Measurements from ENCODE around the gene VAMP8. TPM values are rescaled to one million over a fixed set of nuclear protein-coding genes. Genes with fewer than 3 reads are reported as not detected.

VAMP8 gene
- total RNA-seq, 1 donor from 2014 or later = 146 TPM

DNA sequence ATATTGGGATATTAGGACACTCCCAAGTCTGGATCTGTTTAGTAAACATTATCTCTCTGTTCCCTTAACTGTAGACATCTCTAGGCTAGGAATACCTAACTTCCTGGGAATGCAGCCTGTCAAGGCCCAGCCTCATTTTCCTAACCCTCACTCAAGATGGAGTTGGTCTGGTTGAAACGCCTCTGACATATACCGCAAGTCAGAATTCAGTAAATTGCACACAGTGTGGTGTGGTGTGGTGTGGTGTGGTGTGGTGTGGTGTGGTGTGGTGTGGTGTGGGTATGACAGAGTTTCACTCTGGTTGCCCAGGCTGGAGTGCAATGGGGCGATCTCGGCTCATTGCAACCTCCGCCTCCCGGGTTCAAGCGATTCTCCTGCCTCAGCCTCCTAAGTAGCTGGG, 37.4 kb downstream of the VAMP8 start:
- intact Hi-C loops (cut with micrococcal nuclease) = loop anchor here (5.0 kb wide), 1 partner anchor 493 kb away; the partner anchor contains the start of genes POLR1A and PTCD3

DNA sequence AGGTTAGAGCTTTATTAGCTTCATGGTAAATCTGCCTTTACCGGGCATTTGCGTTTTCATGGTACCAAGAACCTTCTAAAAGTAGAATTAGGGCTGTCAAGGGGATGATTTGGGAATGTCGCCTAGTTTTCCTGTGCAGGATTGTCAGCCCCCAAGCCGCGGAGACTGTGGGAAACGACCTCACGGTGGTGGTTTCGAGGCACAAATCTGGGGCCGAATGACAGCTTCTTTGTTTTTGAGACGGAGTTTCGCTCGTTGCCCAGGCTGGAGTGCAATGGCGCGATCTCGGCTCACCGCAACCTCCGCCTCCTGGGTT, 38.0 kb downstream of the VAMP8 start:
- intact Hi-C loops (cut with micrococcal nuclease) = no loop called here

DNA sequence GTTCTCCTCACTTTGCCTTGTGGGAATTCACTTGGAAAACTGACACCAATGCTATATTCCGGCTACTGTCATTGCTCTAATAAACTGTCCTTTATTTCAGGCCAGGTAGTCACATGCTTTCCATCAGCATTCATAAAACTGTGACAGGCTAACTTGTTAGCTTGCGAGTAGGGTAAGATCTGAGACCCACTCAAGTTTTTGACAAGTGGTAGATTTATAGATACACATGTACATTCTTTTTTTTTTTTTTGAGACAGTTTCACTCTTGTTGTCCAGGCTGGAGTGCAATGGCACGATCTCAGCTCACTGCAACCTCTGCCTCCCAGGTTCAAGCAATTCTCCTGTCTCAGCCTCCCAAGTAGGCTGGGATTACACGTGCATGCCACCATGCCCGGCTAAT, 40.3 kb downstream of the VAMP8 start:
- intact Hi-C loops (cut with micrococcal nuclease) = loop anchor here (2.0 kb wide), 3 partner anchors 33 to 577 kb away; partner anchors contain the start of genes IMMT, MAT2A and VAMP5

DNA sequence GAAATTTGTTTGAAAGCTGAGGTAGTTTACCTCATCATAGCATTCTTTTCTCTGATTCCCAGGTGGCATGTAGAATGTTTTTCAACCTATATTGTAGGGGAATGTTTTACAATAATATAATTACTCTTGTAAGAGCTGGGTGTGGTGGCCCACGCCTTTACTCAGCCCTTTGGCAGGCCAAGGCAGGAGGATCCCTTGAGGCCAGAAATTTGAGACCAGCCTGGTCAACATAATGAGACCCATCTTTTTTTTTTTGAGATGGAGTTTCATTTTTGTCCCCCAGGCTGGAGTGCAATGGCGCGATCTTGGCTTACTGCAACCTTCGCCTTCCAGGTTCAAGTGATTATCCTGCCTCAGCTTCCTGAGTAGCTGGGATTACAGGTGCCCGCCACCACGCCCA, 42.2 kb downstream of the VAMP8 start:
- intact Hi-C loops (cut with micrococcal nuclease) = no loop called here

DNA sequence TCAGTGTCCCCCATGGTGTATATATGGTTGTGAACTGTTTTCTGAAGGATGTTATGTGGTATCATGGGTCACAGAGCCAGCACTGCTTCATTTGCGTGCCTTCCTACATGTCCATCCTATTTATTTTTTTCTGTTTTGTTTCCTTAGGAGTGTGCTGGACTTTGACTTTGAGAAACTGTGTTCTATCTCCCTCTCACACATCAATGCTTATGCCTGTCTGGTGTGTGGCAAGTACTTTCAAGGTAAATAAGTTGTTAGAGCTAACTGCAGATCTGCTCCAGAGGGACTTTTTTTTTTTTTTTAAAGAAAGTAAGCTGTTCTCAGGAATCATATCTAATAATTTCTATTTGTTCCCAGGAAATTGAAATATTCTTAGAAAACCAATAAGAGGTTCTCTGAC, 44.0 kb downstream of the VAMP8 start:
- intact Hi-C loops (cut with micrococcal nuclease) = no loop called here

DNA sequence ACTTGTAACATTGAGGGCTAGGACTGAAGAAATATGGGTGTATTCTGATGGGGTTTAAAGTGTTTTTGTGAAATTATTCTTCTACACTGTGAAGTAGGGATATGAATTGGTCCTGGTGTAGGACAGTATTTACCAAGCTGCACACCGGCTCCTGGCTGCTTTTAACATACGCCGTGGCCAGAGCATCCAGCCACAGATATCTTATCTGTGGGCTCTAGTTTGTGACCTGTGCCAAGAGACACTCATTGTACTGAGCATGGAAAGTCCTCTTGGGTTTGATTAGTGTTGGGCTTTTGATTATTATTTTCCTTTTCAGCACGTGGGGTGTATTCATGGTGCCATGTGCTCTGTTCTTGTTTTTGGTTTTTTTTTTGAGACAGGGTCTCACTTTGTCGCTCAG, 46.6 kb downstream of the VAMP8 start:
- intact Hi-C loops (cut with micrococcal nuclease) = no loop called here

DNA sequence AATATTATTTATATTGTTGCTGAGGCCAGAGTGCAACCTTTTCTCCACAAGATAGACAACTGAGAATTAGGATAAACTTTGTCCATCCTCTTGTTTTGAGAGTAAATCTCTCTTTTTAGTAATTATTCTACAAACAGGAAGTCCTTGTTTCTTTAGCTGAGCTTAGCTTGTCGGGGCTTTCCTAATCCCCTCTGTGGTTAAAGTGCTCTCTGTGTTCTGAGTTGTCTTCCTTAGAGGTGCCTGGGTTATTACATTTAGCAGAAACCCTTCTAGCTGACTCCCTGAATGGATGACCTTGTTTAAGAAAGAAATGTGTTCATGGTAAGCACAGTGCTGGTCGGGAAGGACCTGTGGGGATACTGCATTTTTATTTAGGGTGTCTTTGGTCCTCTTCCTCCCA, 51.3 kb downstream of the VAMP8 start:
- intact Hi-C loops (cut with micrococcal nuclease) = no loop called here

DNA sequence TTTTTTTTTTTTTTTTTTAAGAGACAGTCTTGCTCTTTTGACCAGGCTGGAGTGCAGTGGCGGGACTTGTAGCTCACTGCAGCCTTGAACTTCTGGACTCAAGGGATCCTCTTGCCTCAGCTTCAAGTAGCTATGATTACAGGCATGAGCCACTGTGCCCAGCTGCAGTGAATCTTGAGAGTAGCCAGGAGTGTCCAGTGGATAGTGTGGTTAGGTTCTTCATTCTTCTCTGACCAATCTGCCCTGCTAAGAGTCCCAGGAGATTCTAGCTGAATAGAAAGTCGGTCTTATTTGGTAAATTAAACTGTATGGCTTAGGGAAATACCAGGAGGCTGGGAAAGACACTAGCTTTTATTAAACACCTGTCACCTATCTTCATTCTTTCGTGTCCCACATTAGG, 53.9 kb downstream of the VAMP8 start:
- intact Hi-C loops (cut with micrococcal nuclease) = no loop called here

Other genes with a start within 250 kb of the VAMP8 start
- 130 and 133 TPM in 2 replicates for gene TGOLN2, start 249.6 kb upstream of the VAMP8 start, total RNA-seq
- 25.2 and 25.3 TPM in 2 replicates for gene RETSAT, start 223.1 kb upstream of the VAMP8 start, total RNA-seq
- gene ELMOD3, start 222.8 kb upstream of the VAMP8 start, total RNA-seq = 19.0 and 21.2 TPM in 2 replicates
- gene CAPG, start 167.2 kb upstream of the VAMP8 start, total RNA-seq = 403 and 407 TPM in 2 replicates
- 0.32 and 0.52 TPM in 2 replicates for gene SH2D6, start 158.9 kb upstream of the VAMP8 start, total RNA-seq
- gene MAT2A, start 38.4 kb upstream of the VAMP8 start, total RNA-seq = 327 and 333 TPM in 2 replicates
- 21.3 and 24.3 TPM in 2 replicates for gene GGCX, start 16.1 kb upstream of the VAMP8 start, total RNA-seq
- 60.8 and 65.6 TPM in 2 replicates for gene VAMP5, start 6.8 kb downstream of the VAMP8 start, total RNA-seq
- gene RNF181, start 18.2 kb downstream of the VAMP8 start, total RNA-seq = 97.8 and 108 TPM in 2 replicates
- gene TMEM150A, start 25.1 kb downstream of the VAMP8 start, total RNA-seq = 2.1 and 2.2 TPM in 2 replicates
- gene C2orf68, start 34.5 kb downstream of the VAMP8 start, total RNA-seq = 40.5 and 41.4 TPM in 2 replicates
- gene USP39, start 38.6 kb downstream of the VAMP8 start, total RNA-seq = 81.2 and 83.9 TPM in 2 replicates
- not detected in 2 replicates for gene SFTPB, start 90.6 kb downstream of the VAMP8 start, total RNA-seq
- gene GNLY, start 116.8 kb downstream of the VAMP8 start, total RNA-seq = 17.8 and 18.1 TPM in 2 replicates
- 0.18 and 0.20 TPM in 2 replicates for gene ATOH8, start 176.4 kb downstream of the VAMP8 start, total RNA-seq